Measurements from ENCODE around the gene MAGEA9. TPM values are rescaled to one million over a fixed set of nuclear protein-coding genes. Genes with fewer than 3 reads are reported as not detected.
"Not testable (repeated sequence)": the region's sequence is repeated elsewhere in the genome, so short reads cannot be mapped to it uniquely, and the experiment has no call there.

The MAGEA9 gene
- total RNA-seq, 2 experiments from 2014 or later: not detected

DNA sequence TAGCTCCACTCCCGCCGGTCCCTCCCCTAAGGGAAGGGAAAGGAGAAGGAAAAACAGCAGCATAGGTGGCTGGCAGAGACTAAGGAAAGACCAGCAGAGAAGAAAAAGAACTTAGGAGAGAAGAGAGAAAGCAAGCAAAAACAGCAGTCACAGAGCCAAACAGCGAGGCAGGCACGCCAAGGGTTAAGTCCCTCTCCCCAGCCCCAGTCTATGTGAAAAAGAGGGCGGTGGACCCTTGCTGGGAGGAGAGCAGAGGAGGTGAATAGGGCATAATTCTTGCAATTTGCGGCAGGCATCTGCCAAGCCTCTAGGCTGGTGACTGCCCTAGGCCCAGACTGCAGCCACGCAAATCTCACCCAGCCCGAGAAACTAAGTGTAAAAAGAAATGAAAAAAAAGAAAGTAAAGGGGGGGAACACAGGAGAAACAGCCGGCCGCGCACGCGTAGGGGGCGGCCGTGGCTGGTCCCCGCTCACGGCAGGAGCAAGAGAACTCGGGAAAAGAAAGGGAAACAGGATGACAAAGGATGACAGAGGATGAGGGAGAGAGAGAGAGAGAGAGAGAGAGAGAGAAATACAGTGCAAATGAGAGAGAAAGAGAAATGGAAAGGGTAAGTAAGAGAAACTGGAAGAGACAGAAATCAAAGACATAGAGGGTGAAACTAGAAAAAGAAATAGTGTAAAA, 48.6 kb downstream of the MAGEA9 start:
- Mint-ChIP-seq H3K4me1 (peaks cover 28% of the 10 kb centered on the region), H3K9me3 (no peaks in the 10 kb centered on the region), H3K36me3 (no peaks in the 10 kb centered on the region), H3K4me3 (peak overlapping the region; percentile 88), H3K27ac (peak overlapping the region; percentile 94), H3K27me3 (no peaks in the 10 kb centered on the region)
- peak; percentile 43 for DNase-seq
- peak; percentile 61 for ATAC-seq (ENCODE audit: low read depth)
- POLR2A ChIA-PET: interaction anchor here (0.7 kb wide), 1 partner anchor 74 kb away, joined by 4 read pairs; no protein-coding TSS in a partner anchor

- peaks cover 25% of the 10 kb centered on the region for H3K4me1 Mint-ChIP-seq
- H3K27me3 Mint-ChIP-seq: no peaks in the 10 kb centered on the region
- H3K36me3 Mint-ChIP-seq: no peaks in the 10 kb centered on the region
- H3K9me3 Mint-ChIP-seq: no peaks in the 10 kb centered on the region
- no peak overlapping the region for H3K27ac Mint-ChIP-seq
- ATAC-seq (ENCODE audit: low read depth): no peak
- no peak for DNase-seq
- POLR2A ChIA-PET: no interaction called here
- H3K4me3 Mint-ChIP-seq: no peak overlapping the region
Observed at GRCh38 chrX:149831473-149831872, 49.7 kb downstream of the MAGEA9 start.

- ATAC-seq (ENCODE audit: low read depth); H3K27ac Mint-ChIP-seq; POLR2A ChIA-PET; H3K27me3 Mint-ChIP-seq; H3K36me3 Mint-ChIP-seq; H3K4me1 Mint-ChIP-seq; H3K9me3 Mint-ChIP-seq; H3K4me3 Mint-ChIP-seq; DNase-seq: not testable (repeated sequence)
Observed at GRCh38 chrX:149836728-149837127, 55.0 kb downstream of the MAGEA9 start.

DNA sequence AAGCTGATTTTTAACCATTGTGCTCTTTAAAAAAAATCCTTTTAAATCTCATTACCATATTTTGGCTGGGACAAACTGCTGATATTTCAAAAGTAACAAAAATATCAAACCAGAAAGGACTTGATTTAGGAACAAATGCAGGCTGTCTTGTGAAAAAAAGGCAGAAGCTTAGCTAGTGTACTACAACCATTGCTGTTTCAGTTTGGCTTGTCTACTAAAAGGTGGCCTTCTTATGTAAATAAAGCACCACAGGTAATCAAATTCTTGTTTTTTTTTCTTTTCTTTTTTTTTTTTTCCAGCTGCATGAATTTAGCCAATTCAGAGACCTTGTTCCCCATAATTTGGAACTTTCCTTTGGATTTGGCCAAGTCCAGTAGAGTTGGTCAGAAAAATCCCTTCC, 55.4 kb downstream of the MAGEA9 start:
- Mint-ChIP-seq H3K27ac (no peak overlapping the region), H3K4me1 (peaks cover 6% of the 10 kb centered on the region), H3K36me3 (peaks cover 2% of the 10 kb centered on the region), H3K27me3 (no peaks in the 10 kb centered on the region), H3K4me3 (no peak overlapping the region), H3K9me3 (no peaks in the 10 kb centered on the region)
- ATAC-seq (ENCODE audit: low read depth): no peak
- no peak for DNase-seq
- POLR2A ChIA-PET: no interaction called here

Other genes starting within 250 kb of the MAGEA9 start
- 10 to 100 TPM; 25.7 to 30.1 TPM for gene EOLA1, start 240.9 kb upstream of the MAGEA9 start, total RNA-seq
- not detected for gene HSFX3, start 232.0 kb upstream of the MAGEA9 start, total RNA-seq
- not detected for gene MAGEA9B, start 194.5 kb upstream of the MAGEA9 start, total RNA-seq
- gene HSFX2, start 186.6 kb upstream of the MAGEA9 start, total RNA-seq: under 1 TPM in 1 of 2 experiments, not detected in 1; 0.28 TPM
- gene TMEM185A, start 150.1 kb upstream of the MAGEA9 start, total RNA-seq: 10 to 100 TPM; 23.6 to 28.7 TPM
- not detected for gene MAGEA11, start 69.9 kb upstream of the MAGEA9 start, total RNA-seq
- gene HSFX1, start 7.9 kb upstream of the MAGEA9 start, total RNA-seq: 1 to 10 TPM in 1 of 2 experiments, under 1 TPM in 1; 0.86 to 1.4 TPM
- gene MAGEA8, start 99.3 kb downstream of the MAGEA9 start, total RNA-seq: not detected
- gene HSFX4, start 147.6 kb downstream of the MAGEA9 start, total RNA-seq: not detected
- gene EOLA2, start 156.6 kb downstream of the MAGEA9 start, total RNA-seq: 10 to 100 TPM; 40.8 to 41.5 TPM